GM12878 (cell line): Measurements from ENCODE around the gene STK17A.
"Not testable (repeated sequence)": the region's sequence is repeated elsewhere in the genome, so short reads cannot be mapped to it uniquely, and the experiment has no call there.

ENCODE experiments used
- ATF2 ChIP-seq: IDR thresholded peaks from 2 replicates; pipeline ENCODE4 v1.6.1; 2012; ENCODE audit warnings: low read length, inconsistent platforms
- CTCF ChIP-seq, 3 experiments: IDR thresholded peaks in 2 of 3; conservative IDR thresholded peaks in 1 of 3; 2 replicates each; pipeline ENCODE4 v1.5.1; 2011; ENCODE audit warnings: low read depth in 3 of 3, low read length in 3 of 3, mild to moderate bottlenecking in 3 of 3, control low read depth in 2 of 3, moderate library complexity in 2 of 3, inconsistent platforms in 1 of 3, mixed read lengths in 1 of 3; ENCODE audit not compliant: control insufficient read depth in 2 of 3, insufficient read depth in 1 of 3; ENCODE audit errors: extremely low read depth in 1 of 3
- EED ChIP-seq: sonication (generic); IDR thresholded peaks from 2 replicates; pipeline ENCODE4 v1.6.1; 2016; ENCODE audit warnings: antibody characterized with exemption, low read depth
- JUND ChIP-seq: IDR thresholded peaks from 2 replicates; pipeline ENCODE4 v1.6.1; 2012; ENCODE audit warnings: low read depth, mild to moderate bottlenecking, low read length, improper control_type of control experiment, moderate library complexity
- LARP7 ChIP-seq: fragments of 450-650 bp; IDR thresholded peaks from 2 replicates; pipeline ENCODE4 v1.6.1; 2017; ENCODE audit warnings: mild to moderate bottlenecking
- POLR2A ChIP-seq: IDR thresholded peaks from 2 replicates; pipeline ENCODE4 v1.6.1; 2011; ENCODE audit warnings: low read depth, mild to moderate bottlenecking, low read length
- RAD21 ChIP-seq: IDR thresholded peaks from 2 replicates; pipeline ENCODE4 v1.6.1; 2011; ENCODE audit warnings: mild to moderate bottlenecking, low read depth, low read length, moderate library complexity; ENCODE audit not compliant: insufficient read depth
- SMARCA5 ChIP-seq: fragments of 450-650 bp; IDR thresholded peaks from 2 replicates; pipeline ENCODE4 v1.6.1; 2017; ENCODE audit warnings: mild to moderate bottlenecking
- TF ChIP-seq, protein P1 (sequence below): IDR thresholded peaks from 2 replicates; pipeline ENCODE4 v1.6.1; 2012; ENCODE audit warnings: mild to moderate bottlenecking, low read depth, low read length

DNA sequence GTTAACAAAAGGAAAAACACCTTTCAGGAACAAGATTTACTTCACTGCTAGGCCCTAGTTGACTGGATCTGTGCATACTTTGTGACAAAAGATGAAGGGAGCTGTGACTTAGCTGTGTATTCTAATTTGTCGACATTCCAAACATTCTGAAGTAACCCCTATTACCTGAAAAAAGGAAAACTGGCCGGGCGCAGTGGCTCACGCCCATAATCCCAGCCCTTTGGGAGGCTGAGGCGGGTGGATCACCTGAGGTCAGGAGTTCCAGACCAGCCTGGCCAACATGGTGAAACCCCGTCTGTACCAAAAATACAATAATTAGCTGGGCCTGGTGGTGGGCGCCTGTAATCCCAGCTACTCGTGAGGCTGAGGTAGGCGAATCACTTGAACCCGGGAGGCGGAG lies 1.8 kb downstream of the STK17A start:
- TF ChIP-seq EED; JUND; CTCF (IDR thresholded peaks at IDR 0.05 in 2 of 3, conservative IDR thresholded peaks at IDR 0.05 in 1 of 3; ENCODE audit: control insufficient read depth in 2 of 3, extremely low read depth in 1 of 3, insufficient read depth in 1 of 3, low read depth in 3 of 3, low read length in 3 of 3); POLR2A; RAD21; SMARCA5: not testable (repeated sequence)
- TF ChIP-seq LARP7 = 0 out of 2 replicates have a peak, but pooled peaks have one; percentile 27
- TF ChIP-seq, protein P1, sequence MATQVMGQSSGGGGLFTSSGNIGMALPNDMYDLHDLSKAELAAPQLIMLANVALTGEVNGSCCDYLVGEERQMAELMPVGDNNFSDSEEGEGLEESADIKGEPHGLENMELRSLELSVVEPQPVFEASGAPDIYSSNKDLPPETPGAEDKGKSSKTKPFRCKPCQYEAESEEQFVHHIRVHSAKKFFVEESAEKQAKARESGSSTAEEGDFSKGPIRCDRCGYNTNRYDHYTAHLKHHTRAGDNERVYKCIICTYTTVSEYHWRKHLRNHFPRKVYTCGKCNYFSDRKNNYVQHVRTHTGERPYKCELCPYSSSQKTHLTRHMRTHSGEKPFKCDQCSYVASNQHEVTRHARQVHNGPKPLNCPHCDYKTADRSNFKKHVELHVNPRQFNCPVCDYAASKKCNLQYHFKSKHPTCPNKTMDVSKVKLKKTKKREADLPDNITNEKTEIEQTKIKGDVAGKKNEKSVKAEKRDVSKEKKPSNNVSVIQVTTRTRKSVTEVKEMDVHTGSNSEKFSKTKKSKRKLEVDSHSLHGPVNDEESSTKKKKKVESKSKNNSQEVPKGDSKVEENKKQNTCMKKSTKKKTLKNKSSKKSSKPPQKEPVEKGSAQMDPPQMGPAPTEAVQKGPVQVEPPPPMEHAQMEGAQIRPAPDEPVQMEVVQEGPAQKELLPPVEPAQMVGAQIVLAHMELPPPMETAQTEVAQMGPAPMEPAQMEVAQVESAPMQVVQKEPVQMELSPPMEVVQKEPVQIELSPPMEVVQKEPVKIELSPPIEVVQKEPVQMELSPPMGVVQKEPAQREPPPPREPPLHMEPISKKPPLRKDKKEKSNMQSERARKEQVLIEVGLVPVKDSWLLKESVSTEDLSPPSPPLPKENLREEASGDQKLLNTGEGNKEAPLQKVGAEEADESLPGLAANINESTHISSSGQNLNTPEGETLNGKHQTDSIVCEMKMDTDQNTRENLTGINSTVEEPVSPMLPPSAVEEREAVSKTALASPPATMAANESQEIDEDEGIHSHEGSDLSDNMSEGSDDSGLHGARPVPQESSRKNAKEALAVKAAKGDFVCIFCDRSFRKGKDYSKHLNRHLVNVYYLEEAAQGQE = not testable (repeated sequence)
- 0 out of 2 replicates have a peak, but pooled peaks have one; percentile 9 for TF ChIP-seq ATF2
